PC-3 (cell line): ENCODE measurements around the gene SLC4A9. TPM values are rescaled to one million over a fixed set of nuclear protein-coding genes. Genes with fewer than 3 reads are reported as not detected.
A peak's percentile ranks its signal among the peaks of the same experiment; 100 is the strongest.

Experiments used
- ATAC-seq: fragments of 200-7000 bp; cut with Tn5 transposase; 2 replicates; pipeline ENCODE4 v1.9.1; 2020; ENCODE audit warnings: mild to moderate bottlenecking, moderate library complexity
- BruUV-seq: library from RNA; stranded (reverse); fragments of 400-500 nt; replicated peaks from 2 replicates; lab custom pipeline; 2021; lab: Mats Ljungman, UMichigan
- CTCF ChIA-PET: fragments of 300-600 bp; sonication (Branson Sonifier 250); formaldehyde crosslinking; loops from one replicate; lab custom pipeline; 2022; ENCODE audit warnings: antibody characterized with exemption; lab: Charles Lee
- POLR2A ChIA-PET: fragments of 300-600 bp; sonication (Branson Sonifier 250); formaldehyde crosslinking; loops from one replicate; lab custom pipeline; 2022; ENCODE audit warnings: antibody characterized with exemption; ENCODE audit not compliant: unreplicated experiment; lab: Charles Lee
- DNase-seq: peaks from one replicate; pipeline ENCODE4 v3.0.0-alpha.2; 2015
- H2AFZ ChIP-seq: fragments of 300-600 bp; sonication (generic); 2 replicates; pipeline ENCODE4 v1.6.0; 2016; ENCODE audit warnings: antibody characterized with exemption, low read length
- H3F3A ChIP-seq: fragments of 300-600 bp; sonication (generic); one replicate; pipeline ENCODE4 v1.6.0; 2017; ENCODE audit warnings: antibody characterized with exemption, low read length, control low read depth, mild to moderate bottlenecking; ENCODE audit not compliant: unreplicated experiment
- H3K27ac ChIP-seq: fragments of 300-600 bp; sonication (generic); 2 replicates; pipeline ENCODE4 v1.5.1; 2016; ENCODE audit warnings: mild to moderate bottlenecking, low read length
- H3K27me3 ChIP-seq: fragments of 300-600 bp; sonication (generic); 2 replicates; pipeline ENCODE4 v1.6.1; 2016; ENCODE audit warnings: low read length, mixed read lengths
- H3K36me3 ChIP-seq: fragments of 300-600 bp; sonication (generic); 2 replicates; pipeline ENCODE4 v1.6.1; 2016; ENCODE audit warnings: low read depth, mixed run types, low read length, mixed read lengths
- H3K4me1 ChIP-seq: fragments of 300-600 bp; sonication (generic); 2 replicates; pipeline ENCODE4 v1.5.1; 2016; ENCODE audit warnings: low read length; ENCODE audit not compliant: insufficient read depth
- H3K4me2 ChIP-seq: fragments of 300-600 bp; sonication (generic); 2 replicates; pipeline ENCODE4 v1.6.0; 2016; ENCODE audit warnings: low read length
- H3K4me3 ChIP-seq: fragments of 300-600 bp; sonication (generic); 2 replicates; pipeline ENCODE4 v1.5.1; 2016; ENCODE audit warnings: mild to moderate bottlenecking, low read length, mixed read lengths
- H3K79me2 ChIP-seq: fragments of 300-600 bp; sonication (generic); 2 replicates; pipeline ENCODE4 v1.6.1; 2017; ENCODE audit warnings: low read length, mixed read lengths
- H3K9ac ChIP-seq: fragments of 300-600 bp; sonication (generic); 2 replicates; pipeline ENCODE4 v1.6.0; 2016; ENCODE audit warnings: mild to moderate bottlenecking, low read length
- H3K9me2 ChIP-seq: fragments of 300-600 bp; sonication (generic); replicated peaks from 2 replicates; pipeline ENCODE4 v1.6.1; 2016; ENCODE audit warnings: mixed run types, low read length, mixed read lengths
- H3K9me3 ChIP-seq: fragments of 300-600 bp; sonication (generic); 2 replicates; pipeline ENCODE4 v1.6.1; 2016; ENCODE audit warnings: low read length, mixed read lengths
- H4K20me1 ChIP-seq: fragments of 300-600 bp; sonication (generic); 2 replicates; pipeline ENCODE4 v1.6.1; 2016; ENCODE audit warnings: low read length, mixed read lengths
- CTCF ChIP-seq: fragments of 300-600 bp; sonication (generic); conservative IDR thresholded peaks from 2 replicates; pipeline ENCODE4 v1.5.1; 2017; ENCODE audit warnings: antibody characterized with exemption, low read depth, mild to moderate bottlenecking, low read length
- EZH2 ChIP-seq: fragments of 300-600 bp; sonication (generic); IDR thresholded peaks from one replicate; pipeline ENCODE4 v1.6.1; 2017; ENCODE audit warnings: antibody characterized with exemption, mild to moderate bottlenecking, low read length; ENCODE audit not compliant: unreplicated experiment
- EZH2phosphoT487 ChIP-seq: fragments of 300-600 bp; sonication (generic); IDR thresholded peaks from 2 replicates; pipeline ENCODE4 v1.6.1; 2018; ENCODE audit warnings: mild to moderate bottlenecking, antibody characterized with exemption, low read length, borderline replicate concordance
- intact Hi-C: fragments of 100-400 bp; cut with micrococcal nuclease; formaldehyde crosslinking; loops from 2 replicates; pipeline ENCODE4 v1.9.0; 2023
- total RNA-seq: library from RNA; depleted of rRNA; stranded (reverse); fragments of >200 nt; gene quantifications from 2 replicates; pipeline ENCODE4 v1.2.3, GENCODE V29; 2014

The SLC4A9 gene
- total RNA-seq, 1 experiment from 2014 or later, result 0.29 TPM

GRCh38 chr5:140356853-140357725 is 2.9 kb upstream of the SLC4A9 start:
- Histone ChIP-seq H3K9ac (no peak overlapping the region), H3K4me1 (no peaks in the 10 kb centered on the region; the same call in 1 of the 2 replicates), H3K4me2 (peak overlapping the region; percentile 76), H4K20me1 (no peaks in the 10 kb centered on the region), H3K79me2 (no peaks in the 10 kb centered on the region), H3K9me3 (no peaks in the 10 kb centered on the region), H3F3A (peaks cover 4% of the 10 kb centered on the region), H2AFZ (peak overlapping the region; percentile 58), H3K36me3 (no peaks in the 10 kb centered on the region), H3K9me2 (no peaks in the 10 kb centered on the region), H3K4me3 (no peak overlapping the region; the same call in 1 of the 2 replicates), H3K27me3 (no peaks in the 10 kb centered on the region), H3K27ac (no peak overlapping the region)
- CTCF ChIA-PET, result no interaction called here
- no peak for TF ChIP-seq CTCF
- no peak for TF ChIP-seq EZH2phosphoT487
- no peak for TF ChIP-seq EZH2
- ATAC-seq, result peak; percentile 8
- intact Hi-C loops, result loop anchor here (1.0 to 5.0 kb wide), 3 partner anchors 113 to 365 kb away; no protein-coding TSS in a partner anchor
- POLR2A ChIA-PET, result no interaction called here
- no TSS peak for BruUV-seq
- no peak for DNase-seq

GRCh38 chr5:140357726-140358093 is 2.3 kb upstream of the SLC4A9 start:
- ChIA-PET POLR2A (no interaction called here), CTCF (interaction anchor here (1.7 kb wide), 1 partner anchor 114 kb away, joined by 14 read pairs; no protein-coding TSS in a partner anchor)
- Histone ChIP-seq H3K79me2 (no peaks in the 10 kb centered on the region), H4K20me1 (no peaks in the 10 kb centered on the region), H3K27ac (no peak overlapping the region), H3K9me3 (no peaks in the 10 kb centered on the region), H3K4me1 (no peaks in the 10 kb centered on the region; the same call in 1 of the 2 replicates), H3K4me2 (peak overlapping the region; percentile 76), H3K9me2 (no peaks in the 10 kb centered on the region), H3K4me3 (peak overlapping the region; percentile 47; the same call in 1 of the 2 replicates), H3K9ac (no peak overlapping the region), H2AFZ (peak overlapping the region; percentile 58), H3F3A (peaks cover 4% of the 10 kb centered on the region), H3K27me3 (no peaks in the 10 kb centered on the region), H3K36me3 (no peaks in the 10 kb centered on the region)
- no TSS peak for BruUV-seq
- DNase-seq, result peak; percentile 93
- intact Hi-C loops, result loop anchor here (1.0 to 5.0 kb wide), 3 partner anchors 113 to 365 kb away; no protein-coding TSS in a partner anchor
- TF ChIP-seq EZH2phosphoT487 (no peak), EZH2 (no peak), CTCF (peak; percentile 94)
- ATAC-seq, result peak; percentile 96
